Heart right ventricle (tissue), 16 donors: ENCODE measurements around the gene ARHGAP32. TPM values are rescaled to one million over a fixed set of nuclear protein-coding genes. Genes with fewer than 3 reads are reported as not detected.

Source experiments
- ATAC-seq, 8 donors: fragments of 200-7000 bp; cut with Tn5 transposase; one replicate each; pipeline ENCODE4 v1.9.1; 2020; ENCODE audit warnings: mild to moderate bottlenecking in 8 of 8, moderate library complexity in 8 of 8, moderate number of reproducible peaks in 1 of 8
- DNase-seq, 2 donors: peaks; one replicate each; pipeline ENCODE4 v3.0.0-alpha.2; 2020
- H3K27ac ChIP-seq, 10 donors: fragments of 200-600 bp; sonication (generic) in 2 of 10; one replicate each; pipeline versions ENCODE4 v1.5.0 to v1.8.0; 2020 to 2022; ENCODE audit warnings: mild to moderate bottlenecking in 3 of 10
- H3K27me3 ChIP-seq, 7 donors: fragments of 200-600 bp; one replicate each; pipeline ENCODE4 v1.8.0; 2021 to 2022; ENCODE audit warnings: mild to moderate bottlenecking in 2 of 7
- H3K36me3 ChIP-seq, 9 donors: fragments of 200-600 bp; sonication (generic) in 1 of 9; one replicate each; pipeline versions ENCODE4 v1.5.0 to v1.8.0; 2020 to 2022; ENCODE audit warnings: mild to moderate bottlenecking in 2 of 9
- H3K4me1 ChIP-seq, 9 donors: fragments of 200-600 bp; sonication (generic) in 1 of 9; one replicate each; pipeline versions ENCODE4 v1.5.0 to v1.8.0; 2020 to 2022; ENCODE audit warnings: mild to moderate bottlenecking in 4 of 9
- H3K4me3 ChIP-seq, 10 donors: fragments of 200-600 bp; sonication (generic) in 2 of 10; one replicate each; pipeline versions ENCODE4 v1.5.0 to v1.8.0; 2020 to 2022; ENCODE audit warnings: mild to moderate bottlenecking in 7 of 10, moderate library complexity in 2 of 10
- H3K9me3 ChIP-seq, 11 donors: fragments of 200-600 bp in 10 of 11; sonication (generic) in 2 of 11; one replicate each; pipeline versions ENCODE4 v1.5.0 to v1.8.0; 2013 to 2022; ENCODE audit warnings: mild to moderate bottlenecking in 2 of 11, control low read depth in 1 of 11, moderate library complexity in 1 of 11
- CTCF ChIP-seq, 9 donors: fragments of 200-600 bp; sonication (generic) in 2 of 9; IDR thresholded peaks; one replicate each; pipeline versions ENCODE4 v1.5.0 to v1.8.0; 2021 to 2022; ENCODE audit warnings: antibody characterized with exemption in 9 of 9, mild to moderate bottlenecking in 5 of 9, moderate library complexity in 1 of 9
- WGBS, 2 donors: extraction: QIAGEN DNeasy Blood & Tissue Kit; methylation state at CpG; one replicate each; pipeline ENCODE4 v1.1.7; 2013; ENCODE audit warnings: inconsistent platforms in 1 of 2; 5-methylcytosine and 5-hydroxymethylcytosine counted together
- intact Hi-C, 10 donors: fragments of 100-400 bp; cut with DNase I; formaldehyde crosslinking; loops; one replicate each; pipeline versions ENCODE4 v1.11.1 to v1.14.2; 2022
- polyA plus RNA-seq, 2 donors: library from polyadenylated mRNA; stranded (reverse); fragments of 200-250 nt; gene quantifications; one replicate each; pipeline ENCODE4 v1.2.3, GENCODE V29; 2013
- total RNA-seq, 10 donors: library from RNA; stranded (reverse); fragmentation: NEBNext Ultra II Directional in 3 of 10; extraction: Animal tissue kit (Norgen Biotek cat#: 25700) in 3 of 10; gene quantifications; one replicate each; pipeline versions ENCODE4 v1.2.1 to v1.2.4, GENCODE V29; 2021 to 2023
- donor health status: Arrhythmogenic right ventricular cardiomyopathy.
- donor health status: ischemic (EF 13 %, LVEDD 7.1; RV severe dilation, severe dysfunction).
- donor health status: healthy with polysubstance abuse.
- donor health status: DM: no; HTN: yes; CAD: no.
- donor health status: DM: no; HTN: no; CAD: no.
- donor health status: ischemic (EF 25% LVEDD 6.9; RV normal size, moderate dysfunction).
- donor health status: ischemic (EF 25% LVEDD 5.7; RV mildly dilated, moderate dysfunction).
- donor health status: healthy.
- donor health status: DM: yes; HTN: yes; CAD: no.
- donor health status: Ischemic cardiomyopathy.
- donor health status: ischemic (EF 35%, LVEDD 5.7; RV mildly dilated, moderate dysfunction).
- donor health status: nonischemic (EF 11% LVEDD 7.7; RV severe dilation, severe dysfunction).
- donor health status: DM: yes; HTN: yes; CAD: no.
- donor health status: PGD.
- donor health status: ischemic (EF 29% LVEDD 5.4; RV normal size, mild dysfunction).
- donor health status: nonischemic (EF 23%, LVEDD 6.1; RV moderate dilation, normal function).

The ARHGAP32 gene
- total and polyA plus RNA-seq, 12 donors, result 1.0 to 8.7 (median 4.4) TPM

GRCh38 chr11:128948583-128948982, 243.5 kb downstream of the ARHGAP32 start:
- Histone ChIP-seq H3K36me3 (no peaks in the 10 kb centered on the region), H3K27ac (no peak overlapping the region), H3K9me3 (no peaks in the 10 kb centered on the region), H3K4me1 (no peaks in the 10 kb centered on the region), H3K4me3 (no peak overlapping the region), H3K27me3 (no peaks in the 10 kb centered on the region)
- intact Hi-C loops, result loop anchor here in 1 of 10 donors (2.0 kb wide), 1 partner anchor 62 kb away; no protein-coding TSS in a partner anchor
- DNase-seq, result no peak
- WGBS, 2 donors, result 48 to 55% methylated on average over 3 of the region's 3 CpGs
- TF ChIP-seq CTCF (IDR thresholded peaks at IDR 0.05), result peak in 6 of 9 donors; percentile 31 to 44 (median 35)
- peak in 3 of 8 donors; percentile 52 to 64 (median 61) for ATAC-seq

GRCh38 chr11:128947773-128948172, 244.4 kb downstream of the ARHGAP32 start:
- ATAC-seq (no peak), DNase-seq (no peak)
- Histone ChIP-seq H3K27me3 (no peaks in the 10 kb centered on the region), H3K27ac (no peak overlapping the region), H3K9me3 (no peaks in the 10 kb centered on the region), H3K4me1 (no peaks in the 10 kb centered on the region), H3K4me3 (no peak overlapping the region), H3K36me3 (no peaks in the 10 kb centered on the region)
- TF ChIP-seq CTCF (IDR thresholded peaks at IDR 0.05), result no peak
- WGBS, 2 donors, result 86 to 91% methylated on average over 2 of the region's 2 CpGs
- intact Hi-C loops, result loop anchor here in 1 of 10 donors (2.0 kb wide), 1 partner anchor 61 kb away; no protein-coding TSS in a partner anchor

GRCh38 chr11:128946648-128947047, 245.5 kb downstream of the ARHGAP32 start:
- ATAC-seq (no peak), DNase-seq (no peak)

GRCh38 chr11:128943428-128943976, 248.6 kb downstream of the ARHGAP32 start:
- WGBS, 2 donors, result 71% methylated on average over 16 of the region's 16 CpGs

More at GRCh38 chr11:128946648-128947047, 245.5 kb downstream of the ARHGAP32 start:
- intact Hi-C loops, result no loop called here
- no peaks in the 10 kb centered on the region for H3K36me3 ChIP-seq
- H3K27me3 ChIP-seq, result peaks cover 0 to 4% (median 0%) of the 10 kb centered on the region in 7 donors
- H3K27ac ChIP-seq, result no peak overlapping the region
- no peaks in the 10 kb centered on the region for H3K9me3 ChIP-seq
- 92 to 97% methylated on average over 2 of the region's 2 CpGs for WGBS, 2 donors
- no peak overlapping the region for H3K4me3 ChIP-seq
- no peaks in the 10 kb centered on the region for H3K4me1 ChIP-seq
- TF ChIP-seq CTCF (IDR thresholded peaks at IDR 0.05), result no peak

More at GRCh38 chr11:128943428-128943976, 248.6 kb downstream of the ARHGAP32 start:
- ATAC-seq, result no peak
- Histone ChIP-seq H3K36me3 (no peaks in the 10 kb centered on the region), H3K27me3 (peaks cover 0 to 14% (median 0%) of the 10 kb centered on the region in 7 donors), H3K4me3 (no peak overlapping the region), H3K4me1 (no peaks in the 10 kb centered on the region), H3K9me3 (no peaks in the 10 kb centered on the region), H3K27ac (no peak overlapping the region)
- no peak for TF ChIP-seq CTCF (IDR thresholded peaks at IDR 0.05)
- intact Hi-C loops, result no loop called here
- DNase-seq, result no peak
